Stimulated activated CD4-positive, alpha-beta T cell treated with anti-CD3 and anti-CD28 coated beads, Interleukin-2, amount 100 ng/mL, for 24 hours (primary cell): ENCODE data around the gene BMP3.
A peak's percentile ranks its signal among the peaks of the same experiment; 100 is the strongest.

Experiments used
- DNase-seq, 2 donors: peaks; one replicate each; pipeline ENCODE4 v3.0.0-alpha.2; 2020

BMP3 gene

DNA sequence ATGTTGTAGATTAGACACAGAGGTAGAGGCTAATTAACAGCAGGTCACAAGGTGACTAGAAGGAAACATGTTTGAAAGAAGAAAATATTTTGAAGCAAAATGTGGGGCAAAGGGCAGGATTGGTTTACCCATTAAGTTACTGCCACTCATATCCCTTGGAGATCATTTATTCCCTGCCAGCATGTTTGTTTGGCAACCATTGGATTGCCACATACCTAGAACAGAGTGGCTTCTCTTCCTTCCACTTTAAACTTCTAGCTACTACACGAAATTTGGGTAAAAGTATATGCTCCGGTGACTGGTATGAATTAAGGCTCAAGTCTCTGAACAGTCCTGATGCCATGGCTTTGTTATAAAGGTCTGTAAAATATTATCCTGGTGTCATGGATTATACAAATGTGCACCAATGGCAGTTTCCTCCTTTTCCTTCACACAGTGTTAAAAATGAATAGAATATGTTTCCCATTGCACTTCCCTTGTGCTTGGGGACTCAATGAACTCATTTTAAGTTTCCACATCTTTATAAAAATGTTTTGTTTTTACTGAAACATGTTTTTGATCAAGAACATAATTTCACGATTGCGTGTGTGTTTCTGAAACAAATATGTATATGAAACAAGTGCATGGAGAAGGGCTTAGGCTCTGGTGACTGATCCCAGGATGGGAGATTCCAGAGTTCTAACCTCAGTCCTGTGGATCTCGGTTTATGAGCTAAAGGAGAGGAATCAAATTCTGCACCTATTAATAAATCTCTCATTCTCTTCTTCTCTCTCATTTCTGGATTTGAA is 12.3 kb downstream of the BMP3 start:
- DNase-seq = no peak

DNA sequence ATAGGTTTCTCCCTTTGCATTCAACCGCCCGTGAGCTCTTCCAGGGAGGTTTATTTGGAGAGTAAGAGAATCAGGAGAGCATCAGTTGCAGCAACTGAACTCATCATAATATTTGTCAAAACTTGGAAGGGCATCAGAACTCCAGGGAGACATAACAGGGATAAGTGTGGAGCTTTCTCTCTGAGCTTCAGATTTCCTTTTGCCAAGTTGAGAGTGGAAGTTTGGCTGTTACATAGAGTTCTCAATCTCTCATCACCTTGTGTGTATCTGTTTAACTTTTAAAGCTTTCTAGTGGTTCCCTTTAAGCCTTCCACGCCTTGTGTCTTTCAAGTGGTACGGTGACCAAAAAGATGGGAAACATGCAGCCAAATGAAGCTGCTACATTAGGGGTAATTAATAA is 18.8 kb downstream of the BMP3 start:
- no peak for DNase-seq

DNA sequence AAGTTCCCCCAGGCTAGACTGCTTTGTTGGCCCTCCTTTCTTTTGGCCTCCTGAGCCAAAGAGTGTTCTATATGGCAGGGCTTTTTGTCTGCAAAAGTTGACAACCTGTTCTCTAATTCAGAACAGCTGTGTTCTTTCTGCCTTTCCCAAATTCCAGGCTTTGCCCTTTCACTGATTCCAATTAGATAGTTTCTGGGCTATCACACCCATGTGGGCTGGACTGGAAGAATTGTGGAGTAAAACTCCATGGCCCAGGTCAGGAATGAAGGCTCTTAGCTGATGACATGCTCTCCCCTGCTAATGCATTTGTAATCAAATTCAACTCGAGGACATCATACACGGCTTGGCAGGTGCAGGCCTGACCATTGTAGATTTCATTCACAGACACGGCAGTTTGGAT is 19.4 kb downstream of the BMP3 start:
- DNase-seq = no peak

DNA sequence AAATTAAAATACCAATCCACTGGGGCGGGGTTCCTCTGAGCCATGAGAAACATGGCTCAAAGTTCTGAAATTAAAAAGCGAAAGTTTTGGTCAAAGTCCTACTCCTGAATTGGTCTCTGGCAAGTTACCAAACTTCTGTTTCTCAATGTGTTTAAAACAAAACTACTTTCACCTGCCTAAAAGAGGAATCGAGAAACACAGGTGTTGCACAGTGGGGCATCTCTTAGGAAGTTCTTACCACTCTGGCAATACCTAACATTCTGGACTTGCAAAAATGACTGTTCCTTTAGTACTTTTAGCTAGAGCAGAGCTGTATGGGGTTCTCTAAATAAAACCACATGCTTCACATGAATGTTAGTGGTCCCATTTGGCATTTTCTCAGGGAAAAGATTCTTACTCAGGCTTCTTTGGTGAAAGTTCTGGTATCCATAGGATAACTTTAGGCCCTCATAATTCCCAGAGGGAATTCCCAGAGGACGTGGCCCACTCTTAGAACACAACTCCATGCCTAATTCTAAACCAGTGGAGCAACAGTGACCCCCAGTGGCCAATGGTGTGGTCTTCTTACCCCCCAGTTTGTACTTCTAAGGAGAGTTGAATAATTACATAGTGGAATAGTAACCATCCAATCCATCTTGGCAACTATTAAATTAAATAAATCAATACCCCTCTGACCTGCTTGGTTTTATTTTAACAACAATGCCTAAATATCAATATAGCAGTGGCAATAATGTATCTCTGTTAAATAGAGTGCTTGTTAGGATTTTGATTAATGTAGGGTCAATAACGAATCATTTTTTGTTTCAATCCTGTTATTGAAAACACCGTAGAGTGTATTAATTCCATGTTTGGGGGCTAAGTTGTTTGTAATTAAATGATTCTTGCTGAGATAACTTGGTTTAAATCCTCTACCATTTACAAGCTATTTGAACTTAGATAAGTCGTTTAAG is 21.9 kb downstream of the BMP3 start:
- peak; percentile 59 to 63 for DNase-seq

DNA sequence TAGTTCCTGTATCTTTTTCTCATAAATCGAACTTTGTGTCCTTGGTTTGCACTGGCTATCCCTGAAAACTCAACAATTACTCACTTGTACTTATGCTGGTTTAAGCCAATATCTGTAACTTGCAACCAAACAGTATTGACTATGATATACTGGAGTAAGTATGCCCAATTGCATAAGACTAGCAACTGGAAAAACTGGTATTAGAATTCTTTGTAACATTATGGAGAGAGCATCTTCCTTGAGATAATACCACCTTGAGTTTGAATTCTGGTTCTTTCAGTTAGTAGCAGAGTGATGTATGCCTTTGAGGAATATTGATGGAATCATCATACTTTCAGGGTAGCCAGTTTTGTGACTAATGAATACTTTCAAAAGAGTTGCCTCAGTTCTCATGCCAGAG is 28.1 kb downstream of the BMP3 start:
- no peak for DNase-seq

DNA sequence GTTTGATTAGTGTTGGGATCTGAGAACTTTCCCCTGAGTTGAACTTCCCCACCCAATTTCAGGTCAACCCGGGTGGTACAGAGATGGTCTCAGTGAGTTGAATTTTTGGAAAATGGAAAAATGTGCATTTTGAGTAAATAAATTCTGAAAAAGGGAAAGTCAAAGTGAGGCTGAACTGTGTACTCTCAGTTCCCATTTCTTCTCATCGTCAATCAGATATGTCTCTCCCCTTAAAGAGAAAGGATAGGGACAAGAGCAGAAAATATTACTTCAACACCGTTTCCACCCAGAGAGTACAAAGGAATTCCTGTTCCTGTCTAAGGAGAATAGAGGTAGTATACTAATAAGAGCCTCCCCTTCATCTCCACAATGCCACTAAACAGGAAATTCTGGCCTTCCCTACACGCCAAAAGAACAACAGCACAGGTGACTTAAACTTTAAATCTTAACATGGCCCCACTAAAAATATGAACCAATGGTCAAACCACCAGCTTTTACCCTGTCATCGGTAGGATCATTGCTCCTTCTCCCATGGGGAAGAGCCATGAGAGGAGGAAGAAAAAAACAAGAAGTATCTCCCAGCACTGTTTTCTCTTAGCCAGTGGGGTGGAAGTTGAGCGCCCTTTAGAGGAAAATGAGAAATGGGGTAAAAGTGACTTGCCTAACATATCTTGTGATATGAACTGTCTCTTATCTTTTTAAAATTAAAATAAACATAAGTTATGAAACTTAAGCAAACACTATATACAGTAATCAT is 30.3 kb downstream of the BMP3 start:
- DNase-seq = no peak

DNA sequence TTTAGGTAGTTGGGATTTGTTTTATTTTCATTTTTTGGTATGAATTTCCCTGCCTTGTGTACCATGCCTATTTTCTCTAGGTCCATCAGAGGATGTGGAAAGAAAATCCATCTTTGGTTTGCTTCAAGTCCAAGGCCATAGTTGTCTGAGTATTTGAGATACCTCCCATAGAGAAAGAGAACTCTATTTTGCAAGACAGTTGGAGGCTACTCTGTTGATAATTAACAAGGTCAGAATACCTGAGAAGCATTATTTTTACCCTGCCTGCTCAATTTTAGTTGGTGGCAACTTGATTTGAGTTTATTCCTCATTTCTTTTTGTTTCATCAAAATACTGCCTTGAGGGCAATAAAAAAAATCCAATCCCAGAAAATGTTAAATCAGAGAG is 30.8 kb downstream of the BMP3 start:
- DNase-seq = no peak

DNA sequence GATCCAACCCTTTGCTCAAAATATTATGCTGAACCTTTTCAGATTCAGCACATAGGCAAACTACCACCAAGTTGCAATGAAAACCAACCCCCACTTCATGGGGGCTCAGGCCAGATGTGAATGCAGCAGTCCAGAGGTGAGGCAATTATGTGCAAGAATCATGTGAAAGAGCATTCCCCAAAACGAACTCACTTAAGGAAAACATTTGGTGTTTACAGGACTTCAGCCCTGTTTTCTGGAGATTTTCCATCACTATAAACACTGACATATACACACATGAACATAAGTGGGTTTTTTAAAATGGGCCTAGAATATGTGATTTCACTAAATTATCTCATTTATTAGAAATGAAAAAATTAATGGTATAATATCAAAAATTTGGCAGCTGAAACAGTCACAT is 31.5 kb downstream of the BMP3 start:
- DNase-seq = no peak

DNA sequence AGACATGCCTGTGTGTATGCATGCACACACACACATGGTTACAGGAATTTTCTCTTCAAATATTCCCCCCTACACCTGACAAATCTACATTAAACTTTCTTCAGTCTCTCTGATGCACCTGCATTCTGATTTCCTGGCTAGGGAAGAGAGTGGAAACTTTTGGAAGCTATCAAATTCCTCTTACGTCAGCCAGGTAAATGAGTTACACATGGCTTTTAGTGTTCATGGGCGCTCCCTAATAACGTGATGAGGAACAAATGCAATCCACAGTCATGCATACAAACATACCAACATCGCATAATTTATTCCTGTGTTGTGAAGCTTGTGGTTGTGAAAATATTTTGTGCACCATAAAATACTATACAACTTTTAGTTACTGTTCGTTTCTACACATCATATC is 34.9 kb downstream of the BMP3 start:
- no peak for DNase-seq

DNA sequence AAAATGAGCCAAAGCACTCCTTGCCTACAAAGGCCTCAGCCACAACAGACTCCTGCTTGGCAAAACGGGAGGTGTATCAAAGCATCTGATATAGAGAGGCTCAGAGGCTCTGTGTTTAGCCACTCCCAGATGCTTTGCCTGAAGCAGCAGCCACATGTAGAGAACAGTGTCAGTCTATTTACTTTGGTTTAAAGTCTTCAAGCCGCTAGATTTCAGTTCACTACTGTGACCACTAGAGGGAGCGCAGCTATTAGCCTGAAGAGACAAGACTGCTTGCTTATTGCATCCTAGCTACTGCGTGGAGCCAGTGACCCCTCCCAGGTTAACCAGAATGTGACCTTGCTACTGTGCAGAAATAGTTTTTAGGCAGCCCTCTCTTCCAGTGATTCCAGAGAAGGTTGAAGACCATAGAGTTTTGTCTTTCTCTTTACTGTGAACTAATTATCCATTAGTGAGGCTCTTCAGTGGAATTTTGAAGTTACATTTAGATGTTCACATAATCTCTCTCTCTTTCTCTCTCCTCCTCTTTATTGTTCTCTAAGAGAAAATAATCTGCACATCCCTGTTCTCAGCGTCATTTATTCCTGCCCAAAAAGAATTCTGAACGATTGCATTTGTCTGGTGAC is 39.3 kb downstream of the BMP3 start:
- DNase-seq = peak; percentile 42 to 54

DNA sequence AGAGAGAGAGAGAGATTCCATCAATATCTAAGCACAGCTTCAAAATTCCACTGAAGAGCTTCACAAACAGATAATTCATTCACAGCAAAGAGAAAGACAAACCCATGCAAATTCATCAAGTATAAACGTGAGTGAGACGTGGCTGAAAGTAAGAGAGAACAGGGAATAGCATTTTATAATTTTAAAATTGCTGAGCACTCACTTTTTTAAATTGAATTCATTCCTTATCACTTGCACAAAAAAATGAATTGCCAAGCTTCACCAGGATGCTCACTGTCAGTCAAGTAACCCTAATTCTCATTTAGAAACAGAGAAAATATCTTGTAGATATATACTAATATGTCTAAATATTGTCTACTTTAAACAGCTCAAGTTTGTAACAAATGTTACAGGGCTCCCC is 40.5 kb downstream of the BMP3 start:
- no peak for DNase-seq

DNA sequence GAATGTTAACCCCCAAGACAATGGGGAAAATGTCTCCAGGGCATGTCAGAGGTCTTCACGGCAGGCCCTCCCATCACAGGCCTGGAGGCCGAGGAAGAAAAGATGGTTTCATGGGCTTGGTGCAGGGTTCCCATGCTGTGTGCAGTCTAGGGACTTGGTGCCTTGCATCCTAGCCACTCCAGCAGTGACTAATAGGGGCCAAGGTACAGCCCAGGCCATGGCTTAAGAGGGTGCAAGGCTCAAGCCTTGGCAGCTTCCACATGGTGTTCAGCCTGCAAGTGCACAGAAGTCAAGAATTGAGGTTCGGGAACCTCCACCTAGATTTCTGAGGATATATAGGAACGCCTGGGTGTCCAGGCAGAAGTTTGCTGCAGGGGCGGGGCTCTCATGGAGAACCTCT is 50.6 kb downstream of the BMP3 start:
- DNase-seq = no peak

DNA sequence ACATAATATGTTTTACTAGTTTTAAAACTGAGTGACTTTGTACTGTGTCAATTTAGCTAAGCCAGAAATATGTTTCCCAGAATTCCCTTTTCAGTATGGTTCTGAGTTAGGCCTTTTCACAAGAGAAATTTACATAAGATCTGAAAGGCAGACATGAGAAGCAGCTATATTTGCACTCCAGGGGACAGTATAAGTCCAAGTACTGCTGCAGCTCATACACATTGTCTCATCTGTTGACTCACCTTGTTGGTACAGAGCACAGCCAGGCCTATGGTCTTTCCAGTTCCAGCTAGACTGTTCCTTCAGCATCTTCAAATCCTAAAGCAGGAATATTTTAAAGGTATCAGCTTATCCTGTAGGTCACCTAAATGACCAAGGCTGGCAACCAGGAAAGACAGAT is 53.5 kb downstream of the BMP3 start:
- DNase-seq = no peak

DNA sequence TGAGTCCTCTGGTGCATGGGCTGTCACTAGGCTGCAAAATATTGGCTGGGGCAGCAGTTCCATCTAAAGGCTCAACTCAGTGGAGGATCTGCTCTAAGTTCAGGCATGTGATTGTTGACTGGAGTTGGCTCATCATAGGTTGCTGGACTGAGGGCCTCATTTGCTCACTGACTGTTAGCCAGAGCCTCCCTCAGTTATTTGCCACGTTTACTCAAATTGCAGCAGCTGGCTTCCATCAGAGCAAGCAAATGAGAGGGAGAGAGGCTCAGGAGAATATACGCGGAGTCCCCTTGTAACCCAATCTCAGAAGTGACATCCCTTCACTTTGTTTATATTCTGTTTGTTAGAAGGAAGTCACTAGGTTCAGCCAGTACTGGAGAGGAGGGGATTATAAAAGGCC is 54.1 kb downstream of the BMP3 start:
- no peak for DNase-seq

DNA sequence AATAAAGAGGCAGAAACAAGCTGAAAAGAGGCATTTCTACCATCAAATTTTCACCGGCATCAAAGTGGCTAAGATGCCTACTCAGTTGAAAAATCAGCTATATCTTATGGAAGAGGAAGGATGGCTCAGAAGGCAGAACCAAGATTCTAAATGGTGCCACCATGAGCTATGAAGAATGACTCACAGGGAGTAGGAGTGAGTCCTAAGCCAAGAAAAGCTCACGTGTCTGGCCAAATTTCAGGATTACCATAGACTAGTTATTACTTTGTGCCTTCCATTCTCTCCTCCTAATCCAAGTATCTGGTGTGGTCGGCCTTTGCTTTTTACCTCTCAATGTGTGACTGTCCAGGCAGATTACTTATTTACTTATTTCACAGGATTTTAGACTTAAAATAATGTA is 54.8 kb downstream of the BMP3 start:
- no peak for DNase-seq

DNA sequence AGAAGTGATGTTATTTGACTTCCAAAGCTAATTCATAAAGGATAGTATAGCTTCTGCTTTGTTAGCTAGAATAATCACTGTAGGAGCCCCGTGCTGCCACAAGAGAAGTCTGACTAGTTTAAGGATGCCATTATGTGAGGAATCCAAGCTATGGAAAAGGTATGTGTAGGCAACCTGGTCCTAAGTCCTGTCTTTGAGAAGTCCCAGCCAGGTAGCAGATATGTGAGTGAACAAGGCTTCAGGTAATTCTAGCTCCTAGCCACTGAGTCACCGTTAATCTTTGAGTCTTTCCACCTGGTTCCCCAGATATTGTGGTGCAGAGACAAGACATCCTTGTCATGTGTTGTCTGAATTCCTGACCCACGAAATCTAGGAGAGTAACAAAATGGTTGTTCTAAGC is 55.5 kb downstream of the BMP3 start:
- DNase-seq = no peak

DNA sequence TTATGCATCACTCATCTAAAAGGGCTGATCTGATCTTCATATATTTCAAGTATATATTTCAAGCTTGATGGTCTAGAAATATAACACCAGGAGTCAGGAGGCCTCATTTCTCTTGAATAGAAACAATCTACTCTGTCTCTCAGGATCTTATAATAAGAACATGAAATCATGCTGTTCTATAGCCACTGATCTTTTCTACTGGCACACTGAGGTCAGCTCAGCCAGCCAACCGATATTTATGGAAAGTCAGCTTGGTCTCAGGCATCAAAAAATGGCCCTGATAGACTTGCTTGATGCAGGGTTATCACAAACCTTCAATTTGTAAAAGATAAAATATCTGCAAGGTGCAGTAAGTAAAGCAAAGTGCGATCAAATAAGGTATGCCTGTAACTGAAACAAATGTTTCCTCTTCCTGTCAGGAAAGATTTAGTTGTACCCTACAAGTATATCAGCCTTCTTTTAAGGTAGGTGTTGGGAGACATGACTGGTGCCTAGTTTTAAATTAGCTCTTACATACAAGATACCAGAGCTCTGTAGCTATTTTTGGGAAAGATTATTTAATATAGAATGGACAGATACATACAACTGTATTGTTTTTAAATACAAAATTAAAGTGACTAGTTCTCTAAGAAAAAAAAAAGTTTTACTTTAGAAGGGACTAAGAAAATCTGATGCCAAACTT is 63.4 kb downstream of the BMP3 start:
- no peak for DNase-seq

DNA sequence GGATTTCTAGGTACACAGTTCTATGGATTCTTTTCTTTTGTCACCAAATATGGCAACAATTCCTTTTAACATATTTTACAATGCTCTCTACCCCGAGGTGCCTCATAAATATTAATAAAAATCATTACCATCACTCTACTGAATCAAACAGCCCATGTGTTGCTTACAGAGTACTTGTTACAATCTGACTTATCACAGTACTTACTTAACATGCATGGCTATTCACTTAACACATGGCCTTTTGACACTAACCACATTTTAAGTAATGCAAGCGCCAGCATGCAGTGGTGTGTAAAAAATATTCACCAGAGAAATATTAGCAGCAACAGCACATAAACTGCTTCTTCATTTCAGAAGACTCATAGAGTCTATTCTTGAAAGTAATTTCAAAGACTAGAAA is 64.9 kb downstream of the BMP3 start:
- no peak for DNase-seq

DNA sequence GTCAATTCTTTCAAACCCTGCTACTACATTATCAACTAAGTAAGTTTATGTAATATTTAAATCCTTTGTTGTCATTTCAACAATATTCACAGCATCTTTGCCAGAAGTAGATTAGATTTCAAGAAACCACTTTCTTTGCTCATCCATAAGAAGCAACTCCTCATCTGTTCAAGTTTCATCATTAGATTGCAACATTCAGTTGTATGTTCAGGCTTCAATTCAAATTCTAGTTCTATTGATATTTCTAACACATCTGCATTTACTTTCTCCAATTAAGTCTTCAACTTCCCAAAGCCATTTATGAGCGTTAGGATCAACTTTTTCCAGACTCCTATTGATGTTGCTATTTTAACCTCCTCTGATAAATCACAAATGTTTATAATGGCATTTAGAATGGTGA is 66.1 kb downstream of the BMP3 start:
- DNase-seq = no peak

DNA sequence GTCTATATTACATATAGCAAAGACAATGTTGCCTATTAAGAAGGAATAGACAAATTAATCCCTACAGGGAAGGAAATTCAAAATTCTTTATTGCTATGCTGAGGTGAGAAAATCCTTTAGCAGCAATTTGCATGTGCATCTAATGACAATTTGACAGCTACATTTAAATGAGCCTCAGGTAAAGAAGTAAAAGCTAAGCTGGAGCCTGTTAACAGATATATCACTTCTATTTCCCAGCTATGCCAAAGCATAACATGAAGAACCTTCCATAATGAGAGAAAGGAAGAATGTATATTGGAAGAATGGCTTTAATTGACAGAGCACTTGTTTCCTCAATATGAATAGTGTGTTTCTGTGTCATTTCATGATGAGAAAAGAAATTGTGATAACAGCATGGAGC is 71.6 kb downstream of the BMP3 start:
- no peak for DNase-seq

DNA sequence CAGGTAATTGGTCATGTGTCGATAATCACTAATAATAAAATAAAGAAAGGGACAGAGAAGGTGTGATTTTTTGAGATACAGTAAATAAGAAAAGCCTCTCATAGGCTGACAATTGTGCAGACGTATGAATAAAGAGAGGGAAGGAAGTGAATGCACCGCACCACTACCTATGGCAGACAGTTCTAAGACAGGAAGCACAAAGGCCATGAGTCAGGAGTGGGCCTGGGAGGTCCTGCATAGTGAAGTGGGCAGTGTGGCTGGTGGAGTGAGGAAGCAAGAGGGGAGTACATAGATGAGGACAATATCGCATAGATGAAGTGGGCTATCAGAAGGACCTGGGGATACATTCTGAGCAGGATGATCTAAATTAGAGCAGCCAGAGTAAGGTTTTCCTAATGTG is 75.6 kb downstream of the BMP3 start:
- DNase-seq = no peak
